H9 (cell line): Measurements from ENCODE around the gene MICAL2. TPM values are rescaled to one million over a fixed set of nuclear protein-coding genes. Genes with fewer than 3 reads are reported as not detected.

Source experiments
- DNase-seq: peaks from one replicate; pipeline ENCODE4 v3.0.0-alpha.2; 2017
- H2AFZ ChIP-seq: one replicate; pipeline ENCODE4 v1.6.1; 2013; ENCODE audit warnings: mild to moderate bottlenecking, low read length, control low read depth, moderate library complexity
- H2AK5ac ChIP-seq: 2 replicates; pipeline ENCODE4 v1.6.1; 2013; ENCODE audit warnings: low read length, control low read depth, mixed read lengths; ENCODE audit not compliant: insufficient read length
- H2BK120ac ChIP-seq: one replicate; pipeline ENCODE4 v1.6.1; 2013; ENCODE audit warnings: low read depth, mild to moderate bottlenecking, low read length, control low read depth, inconsistent platforms; ENCODE audit not compliant: poor library complexity, severe bottlenecking
- H2BK12ac ChIP-seq: 2 replicates; pipeline ENCODE4 v1.6.1; 2013; ENCODE audit warnings: low read length, control low read depth, mixed read lengths, low read depth; ENCODE audit not compliant: insufficient read length
- H2BK15ac ChIP-seq: 2 replicates; pipeline ENCODE4 v1.6.1; 2013; ENCODE audit warnings: low read depth, low read length, control low read depth
- H2BK20ac ChIP-seq: one replicate; pipeline ENCODE4 v1.6.1; 2013; ENCODE audit warnings: low read depth, mild to moderate bottlenecking, low read length, control low read depth, inconsistent platforms; ENCODE audit not compliant: poor library complexity, severe bottlenecking
- H2BK5ac ChIP-seq: 2 replicates; pipeline ENCODE4 v1.6.1; 2013; ENCODE audit warnings: low read length, control low read depth, mixed read lengths; ENCODE audit not compliant: insufficient read length
- H3K14ac ChIP-seq: 2 replicates; pipeline ENCODE4 v1.6.1; 2013; ENCODE audit warnings: low read length, control low read depth; ENCODE audit not compliant: insufficient read depth
- H3K18ac ChIP-seq: 2 replicates; pipeline ENCODE4 v1.6.1; 2013; ENCODE audit warnings: low read depth, mild to moderate bottlenecking, mixed read lengths, low read length, control low read depth; ENCODE audit not compliant: insufficient read length
- H3K23ac ChIP-seq: 2 replicates; pipeline ENCODE4 v1.6.1; 2013; ENCODE audit warnings: low read length, control low read depth, mixed read lengths, low read depth; ENCODE audit not compliant: insufficient read length
- H3K23me2 ChIP-seq: 2 replicates; pipeline ENCODE4 v1.6.1; 2013; ENCODE audit warnings: low read depth, mild to moderate bottlenecking, mixed read lengths, low read length, control low read depth; ENCODE audit not compliant: insufficient read length, poor library complexity, severe bottlenecking
- H3K27ac ChIP-seq: 2 replicates; pipeline ENCODE4 v1.5.1; 2013; ENCODE audit warnings: low read length, control low read depth, mixed read lengths, low read depth; ENCODE audit not compliant: insufficient read length
- H3K27me3 ChIP-seq: 2 replicates; pipeline ENCODE4 v1.6.1; 2013; ENCODE audit warnings: low read length, control low read depth, inconsistent platforms; ENCODE audit not compliant: insufficient read depth
- H3K4ac ChIP-seq: 2 replicates; pipeline ENCODE4 v1.6.1; 2013; ENCODE audit warnings: low read depth, mild to moderate bottlenecking, control low read depth, inconsistent platforms, low read length, moderate library complexity
- H3K4me1 ChIP-seq: 2 replicates; pipeline ENCODE4 v1.6.1; 2013; ENCODE audit warnings: low read length, control low read depth, inconsistent platforms; ENCODE audit not compliant: insufficient read depth
- H3K4me2 ChIP-seq: 2 replicates; pipeline ENCODE4 v1.6.1; 2013; ENCODE audit warnings: low read length, control low read depth, mixed read lengths; ENCODE audit not compliant: insufficient read length, insufficient read depth
- H3K56ac ChIP-seq: 2 replicates; pipeline ENCODE4 v1.6.1; 2013; ENCODE audit warnings: low read depth, mild to moderate bottlenecking, mixed read lengths, low read length, control low read depth; ENCODE audit not compliant: insufficient read length
- H3K79me1 ChIP-seq: 2 replicates; pipeline ENCODE4 v1.6.1; 2013; ENCODE audit warnings: low read depth, mild to moderate bottlenecking, moderate library complexity, low read length, control low read depth, inconsistent platforms; ENCODE audit not compliant: insufficient read depth, poor library complexity, severe bottlenecking
- H3K79me2 ChIP-seq: 2 replicates; pipeline ENCODE4 v1.6.1; 2013; ENCODE audit warnings: low read length, control low read depth, inconsistent platforms; ENCODE audit not compliant: insufficient read depth
- H3K9ac ChIP-seq: 2 replicates; pipeline ENCODE4 v1.6.1; 2013; ENCODE audit warnings: low read length, control low read depth, mixed read lengths; ENCODE audit not compliant: insufficient read length; ENCODE audit errors: extremely low read depth
- H3K9me3 ChIP-seq: one replicate; pipeline ENCODE4 v1.6.1; 2013; ENCODE audit warnings: low read depth, low read length, inconsistent platforms; ENCODE audit not compliant: control insufficient read depth
- H3T11ph ChIP-seq: one replicate; pipeline ENCODE4 v1.6.1; 2013; ENCODE audit warnings: mild to moderate bottlenecking, low read length, control low read depth, inconsistent platforms
- H4K20me1 ChIP-seq: one replicate; pipeline ENCODE4 v1.6.1; 2013; ENCODE audit not compliant: control insufficient read depth, insufficient read length, insufficient read depth
- H4K5ac ChIP-seq: 2 replicates; pipeline ENCODE4 v1.6.1; 2013; ENCODE audit warnings: low read depth, mild to moderate bottlenecking, mixed read lengths, low read length, control low read depth; ENCODE audit not compliant: insufficient read length
- H4K8ac ChIP-seq: replicated peaks from 2 replicates; pipeline ENCODE4 v1.6.1; 2013; ENCODE audit warnings: low read length, control low read depth, mixed read lengths, low read depth; ENCODE audit not compliant: insufficient read length
- H4K91ac ChIP-seq: 2 replicates; pipeline ENCODE4 v1.6.1; 2013; ENCODE audit warnings: low read depth, mild to moderate bottlenecking, moderate library complexity, mixed read lengths, low read length, control low read depth; ENCODE audit not compliant: insufficient read length
- H3K27ac Mint-ChIP-seq, 3 experiments: 2 replicates in 2 of 3; 3 replicates in 1 of 3; pipeline ENCODE4 v1.8.0; 2020 to 2021; ENCODE audit warnings: mixed read lengths in 3 of 3, mild to moderate bottlenecking in 1 of 3, moderate library complexity in 1 of 3
- H3K27me3 Mint-ChIP-seq: 2 replicates; pipeline ENCODE4 v1.8.0; 2021; ENCODE audit warnings: low read depth, mild to moderate bottlenecking, moderate library complexity, mixed read lengths
- H3K36me3 Mint-ChIP-seq, 3 experiments: 2 replicates in 2 of 3; 3 replicates in 1 of 3; pipeline ENCODE4 v1.8.0; 2020 to 2021; ENCODE audit warnings: low read depth in 3 of 3, mixed read lengths in 3 of 3; ENCODE audit not compliant: insufficient read depth in 1 of 3
- H3K4me1 Mint-ChIP-seq, 2 experiments: 2 replicates each; pipeline ENCODE4 v1.8.0; 2020; ENCODE audit warnings: mixed read lengths in 2 of 2
- H3K4me3 Mint-ChIP-seq, 2 experiments: 2 replicates in 1 of 2; 3 replicates in 1 of 2; pipeline ENCODE4 v1.8.0; 2020 to 2021; ENCODE audit warnings: mild to moderate bottlenecking in 2 of 2, mixed read lengths in 2 of 2, moderate library complexity in 1 of 2
- H3K9me3 Mint-ChIP-seq, 2 experiments: 2 replicates in 1 of 2; 3 replicates in 1 of 2; pipeline ENCODE4 v1.8.0; 2020; ENCODE audit warnings: mild to moderate bottlenecking in 2 of 2, mixed read lengths in 2 of 2, moderate library complexity in 1 of 2
- WGBS: extraction: QIAGEN DNeasy Blood & Tissue Kit; methylation state at CpG from one replicate; pipeline ENCODE4 v1.1.7; 2013; ENCODE audit warnings: missing lambda C conversion rate, low lambda C conversion rate, mixed read lengths; ENCODE audit not compliant: insufficient read length; ENCODE audit errors: extremely low coverage; 5-methylcytosine and 5-hydroxymethylcytosine counted together
- total RNA-seq: library from RNA; stranded (reverse); gene quantifications from 2 replicates; pipeline ENCODE4 v1.2.1, GENCODE V29; 2021
- TF ChIP-seq, protein P1 (sequence below): fragments of 200-600 bp; sonication (generic); conservative IDR thresholded peaks from 3 replicates; pipeline ENCODE4 v1.8.0; 2021; ENCODE audit warnings: antibody characterized with exemption, mild to moderate bottlenecking

MICAL2 gene
- total RNA-seq, 1 experiment from 2014 or later: 4.7 TPM

DNA sequence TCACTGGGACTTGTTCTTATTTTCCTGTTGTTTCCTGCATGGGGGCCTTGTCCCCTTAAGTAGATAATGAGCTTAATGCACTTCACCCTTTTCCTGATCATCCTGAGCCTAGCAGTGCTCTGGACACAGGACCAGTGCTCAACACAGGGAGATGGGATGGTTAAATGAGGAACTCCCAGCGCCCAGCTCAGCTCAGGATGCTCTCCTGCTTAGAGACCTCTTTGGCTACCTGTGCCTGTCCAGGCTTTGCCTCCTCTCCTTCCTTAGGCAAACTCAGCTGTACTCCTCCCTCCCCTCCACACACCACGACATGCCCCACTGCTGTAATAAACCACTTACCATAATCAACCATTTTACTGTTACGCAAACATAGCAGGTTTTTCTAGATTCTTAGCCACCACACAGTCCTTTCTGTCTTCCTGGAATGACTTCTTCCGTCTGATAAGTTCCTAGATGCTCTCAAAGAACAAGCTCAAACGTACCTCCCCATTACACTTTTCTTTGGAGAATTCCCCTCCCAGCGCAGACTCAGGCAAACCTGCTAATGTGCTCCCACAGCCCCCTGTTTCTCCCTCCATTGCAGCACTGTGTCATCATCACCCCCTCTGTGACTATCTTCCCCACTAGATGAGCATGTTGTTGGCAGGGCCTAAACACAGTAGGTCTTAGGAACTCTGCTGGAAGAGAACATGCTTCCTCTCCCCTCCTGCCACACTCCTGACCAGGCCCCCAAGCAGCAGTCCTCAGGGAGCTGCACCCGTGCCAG is 113.6 kb downstream of the MICAL2 start:
- no peaks in the 10 kb centered on the region for H3K9me3 ChIP-seq
- no peaks in the 10 kb centered on the region for H3K23me2 ChIP-seq
- H2BK5ac ChIP-seq: no peak overlapping the region
- H3K4ac ChIP-seq: no peak overlapping the region
- H3K4me2 ChIP-seq: no peak overlapping the region
- no peak overlapping the region for H3T11ph ChIP-seq
- WGBS: no CpG with 5 or more reads among the region's 7 CpGs
- H3K4me1 Mint-ChIP-seq: 0 out of 4 replicates have a peak, but pooled peaks cover 0 to 2% of the 10 kb centered on the region in 2 experiments
- no peak overlapping the region for H3K27ac ChIP-seq
- no peak overlapping the region for H3K18ac ChIP-seq
- H3K4me3 Mint-ChIP-seq: no peak overlapping the region
- H4K20me1 ChIP-seq: no peaks in the 10 kb centered on the region
- H3K27ac Mint-ChIP-seq: no peak overlapping the region
- H3K79me2 ChIP-seq: no peaks in the 10 kb centered on the region
- no peaks in the 10 kb centered on the region for H3K79me1 ChIP-seq
- H3K27me3 Mint-ChIP-seq: no peaks in the 10 kb centered on the region; the same call in 1 of the 2 replicates
- H3K56ac ChIP-seq: no peak overlapping the region
- no peak overlapping the region for H4K5ac ChIP-seq
- H3K23ac ChIP-seq: no peak overlapping the region
- no peak overlapping the region for H2BK15ac ChIP-seq
- DNase-seq: no peak
- H3K27me3 ChIP-seq: no peaks in the 10 kb centered on the region
- no peaks in the 10 kb centered on the region for H3K36me3 Mint-ChIP-seq
- H3K14ac ChIP-seq: no peak overlapping the region
- no peaks in the 10 kb centered on the region for H3K9me3 Mint-ChIP-seq
- no peak overlapping the region for H2AK5ac ChIP-seq
- TF ChIP-seq, protein P1, sequence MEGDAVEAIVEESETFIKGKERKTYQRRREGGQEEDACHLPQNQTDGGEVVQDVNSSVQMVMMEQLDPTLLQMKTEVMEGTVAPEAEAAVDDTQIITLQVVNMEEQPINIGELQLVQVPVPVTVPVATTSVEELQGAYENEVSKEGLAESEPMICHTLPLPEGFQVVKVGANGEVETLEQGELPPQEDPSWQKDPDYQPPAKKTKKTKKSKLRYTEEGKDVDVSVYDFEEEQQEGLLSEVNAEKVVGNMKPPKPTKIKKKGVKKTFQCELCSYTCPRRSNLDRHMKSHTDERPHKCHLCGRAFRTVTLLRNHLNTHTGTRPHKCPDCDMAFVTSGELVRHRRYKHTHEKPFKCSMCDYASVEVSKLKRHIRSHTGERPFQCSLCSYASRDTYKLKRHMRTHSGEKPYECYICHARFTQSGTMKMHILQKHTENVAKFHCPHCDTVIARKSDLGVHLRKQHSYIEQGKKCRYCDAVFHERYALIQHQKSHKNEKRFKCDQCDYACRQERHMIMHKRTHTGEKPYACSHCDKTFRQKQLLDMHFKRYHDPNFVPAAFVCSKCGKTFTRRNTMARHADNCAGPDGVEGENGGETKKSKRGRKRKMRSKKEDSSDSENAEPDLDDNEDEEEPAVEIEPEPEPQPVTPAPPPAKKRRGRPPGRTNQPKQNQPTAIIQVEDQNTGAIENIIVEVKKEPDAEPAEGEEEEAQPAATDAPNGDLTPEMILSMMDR: no peak
- no peaks in the 10 kb centered on the region for H3K4me1 ChIP-seq
- H2AFZ ChIP-seq: no peak overlapping the region
- no peak overlapping the region for H2BK120ac ChIP-seq
- no peak overlapping the region for H4K8ac ChIP-seq
- H2BK12ac ChIP-seq: no peak overlapping the region
- H4K91ac ChIP-seq: no peak overlapping the region
- H2BK20ac ChIP-seq: no peak overlapping the region
- no peak overlapping the region for H3K9ac ChIP-seq
